T follicular helper cell (primary cell): ENCODE measurements around the gene ATP2A3.
"Not testable (repeated sequence)": the region's sequence is repeated elsewhere in the genome, so short reads cannot be mapped to it uniquely, and the experiment has no call there.

ENCODE experiments used
- DNase-seq: peaks from one replicate; pipeline ENCODE4 v3.0.0-alpha.2; 2020; ENCODE audit warnings: low read depth

Gene ATP2A3

DNA sequence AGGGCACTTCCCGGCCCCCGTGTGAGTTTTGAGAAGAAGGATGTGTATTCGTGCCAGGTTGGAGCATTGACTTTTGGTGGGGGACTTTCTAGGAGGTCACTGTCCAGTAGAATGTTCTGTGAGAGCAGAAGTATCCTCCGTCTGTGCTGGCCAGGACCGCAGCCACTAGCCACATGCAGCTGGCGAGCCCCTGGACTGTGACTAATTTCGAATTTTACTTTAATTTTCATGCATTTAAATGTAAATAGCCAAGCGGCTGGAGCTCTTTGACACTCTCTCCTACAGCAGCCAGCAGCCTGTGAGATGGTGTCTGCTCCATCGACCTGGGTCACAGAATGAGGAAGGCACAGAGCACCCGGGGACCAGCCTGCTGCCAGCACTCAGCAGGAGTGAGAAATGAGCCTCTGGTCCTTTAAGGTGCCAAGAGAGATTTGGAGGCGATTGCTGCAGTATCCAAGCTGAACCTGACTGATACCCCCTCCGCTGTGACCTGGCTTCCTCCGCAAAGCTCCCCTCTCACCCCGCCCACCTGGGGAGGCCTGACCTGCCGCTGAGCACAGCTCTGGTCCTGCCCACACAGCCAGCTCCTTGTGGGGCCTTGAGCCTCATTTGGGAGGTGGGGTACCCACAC, 7.8 kb downstream of the ATP2A3 start:
- no peak for DNase-seq

DNA sequence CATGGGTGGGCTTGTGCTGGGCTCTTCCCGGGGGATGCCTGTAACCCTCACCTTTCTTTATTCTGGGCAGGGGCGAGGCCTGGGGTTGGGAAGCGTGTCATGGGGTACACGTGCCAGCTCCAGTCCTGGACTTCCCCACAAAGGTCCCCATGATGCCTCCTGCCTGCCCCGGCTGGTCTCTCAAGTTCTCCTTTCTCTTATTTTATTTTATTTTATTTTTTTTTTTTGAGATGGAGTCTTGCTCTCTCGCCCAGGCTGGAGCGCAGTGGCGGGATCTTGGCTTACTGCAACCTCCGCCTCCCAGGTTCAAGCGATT, 8.6 kb downstream of the ATP2A3 start:
- DNase-seq, result no peak

DNA sequence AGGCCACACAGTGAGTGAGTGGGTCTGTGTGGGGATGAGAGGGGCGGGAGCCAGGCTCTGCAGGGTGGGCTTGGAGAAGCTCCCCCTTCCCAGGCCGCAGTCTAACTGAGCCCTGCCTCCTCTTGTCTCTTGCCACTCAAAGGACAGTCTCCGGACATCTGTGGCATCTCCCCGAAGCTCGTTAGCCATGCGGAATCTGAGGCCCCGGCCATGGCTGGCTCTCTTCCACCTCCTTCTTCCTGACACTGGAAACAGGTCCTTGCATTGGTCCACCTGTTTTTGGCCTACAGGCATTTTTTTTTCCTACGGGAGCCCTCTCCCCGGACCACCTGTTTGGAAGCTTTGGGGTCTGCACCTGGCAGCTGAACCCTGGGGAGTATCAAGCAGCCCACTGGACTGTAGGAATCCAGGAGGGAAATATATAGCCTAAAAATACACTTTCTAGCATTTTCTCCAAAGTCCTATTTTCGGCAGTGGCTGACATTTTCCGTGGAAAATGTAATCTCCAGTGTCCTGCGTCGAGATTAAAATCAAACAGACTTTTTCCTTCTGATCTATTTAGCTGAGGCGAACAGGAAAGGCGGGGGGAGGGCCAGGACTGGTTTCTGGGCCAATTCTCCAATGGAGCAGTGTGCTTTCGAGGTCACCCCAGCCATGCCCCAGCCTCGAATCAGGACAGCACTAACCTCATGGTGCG, 9.1 kb downstream of the ATP2A3 start:
- no peak for DNase-seq

DNA sequence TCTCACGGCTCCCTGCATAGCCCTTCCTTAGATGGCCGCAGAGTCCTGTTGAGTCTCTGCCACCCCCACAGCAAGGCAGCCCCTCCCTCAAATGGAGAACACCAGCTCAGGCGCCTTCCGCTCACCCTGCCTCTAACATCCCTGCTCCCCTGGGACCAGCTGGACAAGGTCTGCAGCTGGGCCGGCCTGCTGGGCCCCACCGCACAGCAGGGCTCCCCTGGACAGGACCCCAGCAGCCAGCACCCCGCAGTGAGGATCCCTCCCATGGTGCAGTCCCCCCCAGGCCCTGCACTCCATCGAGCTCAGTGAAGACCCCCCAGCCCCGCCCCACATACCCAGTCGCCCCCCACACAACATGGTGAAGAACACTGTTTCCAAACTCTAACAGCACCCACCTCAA, 10.2 kb downstream of the ATP2A3 start:
- DNase-seq, result no peak

DNA sequence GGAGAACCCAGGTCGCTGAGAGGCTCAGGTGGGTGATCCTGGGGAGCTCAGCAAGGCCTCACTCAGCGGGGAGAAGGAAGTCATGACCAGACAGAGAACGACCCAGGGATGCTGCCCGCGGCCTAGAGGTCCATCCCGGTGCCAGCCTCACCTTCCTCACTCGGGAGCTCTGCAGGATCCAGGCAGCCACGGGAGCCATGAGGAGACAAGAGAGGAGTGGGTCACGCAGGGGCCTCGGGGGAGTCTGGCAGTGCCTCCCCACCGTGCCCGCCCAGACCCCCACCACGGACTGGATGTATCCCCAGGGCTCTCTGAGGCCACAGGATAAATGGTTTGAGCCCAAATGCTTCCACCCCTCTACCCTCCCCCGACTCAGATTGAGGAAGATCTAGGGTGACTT, 10.7 kb downstream of the ATP2A3 start:
- no peak for DNase-seq

DNA sequence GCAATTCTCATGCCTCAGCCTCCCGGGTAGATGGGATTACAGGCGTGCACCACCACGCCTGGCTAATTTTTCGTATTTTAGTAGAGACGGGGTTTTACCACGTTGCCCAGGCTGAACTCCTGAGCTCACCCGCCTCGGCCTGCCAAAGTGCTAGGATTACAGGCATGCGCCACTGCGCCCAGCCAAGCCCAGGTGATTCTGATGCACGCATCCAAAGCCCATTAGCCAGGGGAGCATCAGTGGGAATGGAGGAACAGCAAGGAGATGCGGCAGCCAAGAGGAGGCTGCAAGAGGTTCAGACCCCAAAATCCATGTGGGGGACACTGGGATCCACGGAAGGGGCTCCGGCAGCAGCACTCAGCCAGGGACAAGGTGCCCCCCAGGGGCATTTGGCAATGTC, 12.1 kb downstream of the ATP2A3 start:
- no peak for DNase-seq

DNA sequence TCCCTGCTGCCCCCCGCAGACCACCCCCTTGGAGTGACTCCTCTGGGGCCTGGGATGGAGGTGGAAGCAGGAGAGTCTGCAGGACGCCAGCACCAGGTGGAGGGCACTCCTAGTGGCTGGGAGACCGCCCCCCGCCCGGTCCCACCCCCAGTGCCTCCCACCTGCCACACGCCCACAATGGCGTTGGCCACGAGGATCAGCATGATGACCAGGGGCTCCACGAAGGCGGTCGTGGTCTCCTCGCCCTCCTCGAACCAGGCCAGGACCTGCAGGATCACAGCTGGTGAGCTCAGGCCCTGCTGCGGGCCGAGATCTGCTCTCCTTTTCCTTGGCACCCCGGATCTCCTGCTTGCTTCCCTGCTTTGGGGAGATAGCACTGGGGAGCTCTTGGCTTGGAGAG, 12.8 kb downstream of the ATP2A3 start:
- no peak for DNase-seq

DNA sequence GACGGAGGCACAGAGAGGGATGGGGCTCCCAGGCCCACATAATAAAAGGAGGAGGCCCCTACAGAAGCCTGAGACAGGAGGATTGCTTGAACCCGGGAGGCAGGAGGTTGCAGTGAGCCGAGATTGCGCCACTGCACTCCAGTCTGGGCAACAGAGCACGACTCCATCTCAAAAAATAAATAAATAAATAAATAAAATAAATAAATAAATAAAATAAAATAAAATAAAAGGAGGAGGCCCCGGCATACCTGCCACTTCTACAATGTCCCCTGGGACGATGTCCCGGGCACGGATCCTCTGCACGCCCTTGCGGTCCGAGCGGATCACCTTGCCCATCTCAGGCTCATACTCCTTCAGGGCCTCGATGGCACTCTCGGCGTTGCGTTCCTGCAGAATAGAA, 13.2 kb downstream of the ATP2A3 start:
- no peak for DNase-seq

DNA sequence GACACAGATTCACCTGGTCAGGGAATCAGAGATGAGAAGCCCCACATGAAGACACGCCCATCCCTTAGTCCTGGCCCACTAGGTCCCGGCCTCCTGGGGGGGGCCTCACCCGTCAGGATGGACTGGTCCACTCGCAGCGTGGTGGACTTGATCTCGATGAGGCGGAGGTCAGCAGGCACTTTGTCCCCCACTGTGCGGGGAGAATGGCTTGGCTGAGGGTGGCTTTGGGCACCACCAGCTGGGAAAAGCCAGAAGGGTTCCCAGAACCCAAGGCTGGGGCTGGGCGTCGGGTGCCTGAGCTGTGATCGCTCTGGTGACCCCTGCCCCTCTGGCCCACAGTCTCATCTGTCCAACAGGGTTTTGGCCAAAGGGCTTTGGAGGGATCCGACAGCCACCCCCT, 13.7 kb downstream of the ATP2A3 start:
- no peak for DNase-seq

DNA sequence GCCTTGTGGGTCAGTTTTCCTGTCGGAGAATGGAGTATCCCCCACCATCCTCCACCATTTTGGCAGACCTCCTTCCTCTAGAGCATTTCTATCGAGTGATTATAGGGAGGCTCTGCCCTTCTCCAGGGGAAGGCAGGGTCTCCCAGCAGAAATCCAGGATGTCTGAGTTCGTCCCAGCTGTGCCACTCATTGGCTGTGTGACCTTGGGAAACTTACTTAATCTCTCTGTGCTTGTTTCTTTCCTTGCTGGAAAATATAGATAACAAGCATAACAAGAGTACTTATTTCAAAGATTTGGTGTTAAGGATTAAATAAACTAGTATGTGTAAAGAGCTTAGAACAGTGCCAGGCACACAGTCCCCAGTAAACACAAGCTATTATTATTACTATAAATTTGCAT, 14.8 kb downstream of the ATP2A3 start:
- DNase-seq, result no peak

DNA sequence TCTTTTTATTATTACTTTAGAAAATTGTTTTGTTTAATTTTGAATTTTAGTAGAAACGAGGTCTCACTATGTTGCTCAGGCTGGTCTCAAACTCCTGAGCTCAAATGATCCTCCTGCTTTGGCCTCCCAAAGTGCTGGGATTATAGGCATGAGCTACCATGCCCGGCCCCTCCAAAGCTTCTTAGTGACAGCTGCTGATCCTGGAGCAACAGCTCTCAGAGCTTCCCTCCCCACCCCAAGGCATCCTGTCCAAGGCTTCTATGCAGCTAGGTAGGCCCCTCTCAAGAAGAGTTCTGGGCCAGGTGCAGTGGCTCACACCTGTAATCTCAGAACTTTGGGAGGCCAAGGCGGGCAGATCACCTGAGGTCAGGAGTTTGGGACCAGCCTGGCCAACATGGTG, 15.7 kb downstream of the ATP2A3 start:
- not testable (repeated sequence) for DNase-seq

DNA sequence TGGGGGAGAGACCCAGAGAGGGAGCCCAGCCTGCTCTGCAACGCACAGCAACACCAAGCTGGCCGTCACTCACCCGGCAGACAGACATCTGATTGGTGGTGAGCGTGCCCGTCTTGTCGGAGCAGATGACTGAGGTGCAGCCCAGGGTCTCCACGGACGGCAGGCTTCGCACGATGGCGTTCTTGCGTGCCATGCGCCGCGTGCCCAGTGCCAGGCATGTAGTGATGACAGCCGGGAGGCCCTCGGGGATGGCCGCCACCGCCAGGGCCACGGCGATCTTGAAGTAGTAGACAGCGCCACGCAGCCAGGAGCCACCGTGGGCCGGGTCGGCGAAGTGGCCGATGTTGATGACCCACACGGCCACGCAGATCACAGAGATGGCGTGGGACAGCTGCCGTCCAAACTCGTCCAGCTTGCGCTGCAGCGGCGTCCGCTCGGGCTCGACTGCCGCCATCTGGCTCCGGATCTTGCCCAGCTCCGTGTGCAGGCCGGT, 16.9 kb downstream of the ATP2A3 start:
- no peak for DNase-seq

DNA sequence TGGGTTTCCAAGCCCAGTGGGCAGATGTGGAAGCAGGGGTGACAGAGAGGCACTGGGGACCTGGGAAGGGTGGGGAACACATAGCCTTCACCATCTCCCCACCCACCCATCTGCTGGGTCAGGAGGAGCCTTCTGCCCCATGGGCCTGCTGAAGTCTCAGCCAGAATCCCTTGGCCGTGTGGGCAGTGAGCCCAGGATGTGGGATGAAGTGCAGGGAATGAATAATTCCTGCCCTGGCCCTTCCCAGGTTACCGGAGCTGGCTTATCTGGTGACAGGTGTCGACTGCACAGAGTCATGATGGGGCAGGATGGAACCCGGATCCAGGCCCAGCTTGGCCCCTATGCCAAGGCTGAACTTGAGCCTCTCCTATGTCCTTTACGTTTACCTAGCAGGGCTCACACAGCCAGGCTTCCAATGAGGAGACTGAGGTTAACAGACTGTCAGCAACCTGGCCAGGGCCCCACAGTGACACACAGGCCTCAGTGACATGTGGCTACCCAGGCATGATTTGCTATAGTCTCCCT, 17.5 kb downstream of the ATP2A3 start:
- DNase-seq, result no peak

DNA sequence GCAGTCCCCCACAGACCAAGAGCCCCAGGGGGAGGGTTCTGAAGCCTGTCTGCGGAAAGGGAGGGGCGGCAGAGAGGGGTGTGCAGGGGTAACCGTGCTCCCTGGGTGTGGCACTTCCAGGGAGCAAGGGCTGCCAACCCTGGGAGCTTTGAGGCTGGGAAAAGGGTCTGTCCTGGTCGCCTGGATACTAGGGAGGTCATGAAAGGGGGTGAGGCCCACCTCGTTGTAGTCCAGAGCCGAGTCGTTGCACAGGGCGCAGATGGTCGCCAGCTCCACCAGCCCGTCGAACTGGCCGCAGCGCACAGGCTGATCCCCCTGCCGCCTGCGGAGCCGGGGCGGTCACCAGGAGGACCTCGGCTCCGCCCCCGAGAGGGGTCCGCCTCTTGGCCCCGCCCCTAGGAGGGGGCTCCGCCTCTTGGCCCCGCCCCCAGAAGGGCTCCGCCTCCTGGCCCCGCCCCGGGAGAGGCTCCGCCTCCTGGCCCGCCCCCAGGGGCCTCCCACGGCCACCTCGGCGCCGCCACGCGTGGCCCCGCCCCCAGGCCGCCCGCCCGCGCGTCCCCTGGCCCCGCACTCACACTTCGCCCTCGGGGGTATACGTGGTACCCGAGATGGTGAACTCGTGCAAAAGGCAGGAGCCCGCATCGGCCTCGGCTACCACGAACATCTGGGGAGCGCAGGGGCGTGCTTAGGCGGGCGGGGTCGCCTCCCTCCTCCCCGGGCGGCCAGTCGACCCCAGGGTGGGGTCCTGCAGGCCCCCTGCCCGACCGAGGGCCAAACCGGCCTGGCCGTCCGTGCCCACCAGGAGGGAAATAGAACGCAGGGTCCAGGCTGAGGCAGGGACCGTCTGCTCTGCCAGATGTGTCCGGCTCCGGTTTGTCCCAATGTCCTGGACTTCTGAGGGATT, 19.5 kb downstream of the ATP2A3 start:
- peak; percentile 14 for DNase-seq

DNA sequence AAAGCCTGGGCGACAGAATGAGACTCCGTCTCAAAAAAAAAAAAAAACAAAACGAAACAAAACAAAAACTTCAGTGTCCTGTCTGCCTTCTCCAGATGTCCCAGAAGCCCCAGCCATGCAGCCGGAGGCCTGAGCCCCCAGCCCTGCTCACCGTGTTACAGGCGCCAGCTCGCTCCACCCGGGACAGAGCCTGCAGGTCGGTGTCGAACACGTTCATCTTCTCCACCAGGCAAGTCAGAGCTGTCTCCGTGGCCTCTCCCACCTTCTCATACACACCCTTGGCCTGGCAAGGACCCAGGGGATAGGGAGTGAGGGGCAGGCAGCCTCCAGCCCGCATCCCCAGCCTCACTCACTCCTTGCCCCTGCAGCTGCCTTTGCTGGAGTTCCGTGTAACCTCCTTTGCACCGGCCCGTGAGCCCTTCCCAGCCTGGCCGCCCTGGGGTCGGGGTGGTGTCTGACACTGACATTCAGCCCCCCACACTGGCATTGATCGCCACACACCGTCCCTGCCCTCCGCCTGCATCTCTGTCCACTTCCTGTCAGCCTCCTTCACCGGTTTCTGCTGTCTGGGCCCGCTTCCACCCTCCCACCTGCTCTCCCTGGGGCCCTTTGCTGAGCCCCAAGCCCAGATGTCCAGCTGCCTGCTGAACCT, 20.9 kb downstream of the ATP2A3 start:
- no peak for DNase-seq

DNA sequence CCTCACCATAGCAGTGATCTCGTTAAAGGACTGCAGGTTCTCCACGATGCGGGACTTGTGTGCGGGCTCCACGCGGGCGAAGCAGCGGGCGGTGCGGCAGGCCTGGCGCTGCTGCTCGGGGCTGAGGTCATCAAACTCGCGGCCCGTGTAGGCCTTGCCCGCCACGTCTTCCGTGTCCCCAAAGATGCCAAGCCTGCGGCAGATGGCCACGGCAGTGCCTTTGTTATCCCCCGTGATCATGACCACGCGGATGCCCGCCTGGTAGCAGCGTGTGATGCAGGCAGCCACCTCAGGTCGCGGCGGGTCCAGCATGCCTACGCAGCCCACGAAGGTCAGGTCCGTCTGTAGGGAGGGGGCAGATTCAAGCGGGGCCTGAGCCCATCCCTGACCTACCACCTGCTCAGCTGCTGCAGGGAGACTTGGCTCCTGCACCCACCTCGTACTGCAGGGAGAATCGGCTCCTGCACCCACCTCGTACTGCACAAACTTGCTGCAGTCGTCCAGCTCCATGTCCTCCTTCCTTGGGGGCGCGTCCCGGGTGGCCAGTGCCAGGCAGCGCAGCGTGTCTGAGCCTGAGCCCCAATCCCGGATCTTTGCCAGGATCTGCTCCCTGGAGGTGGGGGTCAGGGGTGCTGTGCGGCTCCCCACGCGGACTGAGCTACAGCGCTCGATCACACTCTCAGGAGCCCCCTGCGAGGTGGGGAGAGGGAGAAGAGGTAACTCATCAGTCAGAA, 23.1 kb downstream of the ATP2A3 start:
- DNase-seq, result no peak

DNA sequence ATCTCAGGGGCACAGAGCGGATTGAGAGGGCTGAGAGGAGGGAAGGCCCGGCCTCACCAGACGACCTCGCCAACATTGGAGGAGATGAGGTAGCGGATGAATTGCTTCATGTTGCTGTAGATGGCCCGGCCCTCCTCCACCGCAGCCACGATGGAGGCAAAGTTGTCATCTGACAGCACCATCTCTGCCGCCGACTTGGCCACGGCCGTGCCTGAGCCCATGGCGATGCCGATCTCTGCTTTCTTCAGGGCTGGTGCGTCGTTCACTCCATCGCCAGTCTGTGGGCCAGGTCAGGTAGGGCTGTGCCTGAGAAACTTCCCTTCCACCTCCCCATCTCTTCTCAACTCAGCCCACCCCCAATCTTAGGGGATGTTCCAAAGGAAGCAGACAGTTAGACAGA, 26.9 kb downstream of the ATP2A3 start:
- DNase-seq, result no peak

DNA sequence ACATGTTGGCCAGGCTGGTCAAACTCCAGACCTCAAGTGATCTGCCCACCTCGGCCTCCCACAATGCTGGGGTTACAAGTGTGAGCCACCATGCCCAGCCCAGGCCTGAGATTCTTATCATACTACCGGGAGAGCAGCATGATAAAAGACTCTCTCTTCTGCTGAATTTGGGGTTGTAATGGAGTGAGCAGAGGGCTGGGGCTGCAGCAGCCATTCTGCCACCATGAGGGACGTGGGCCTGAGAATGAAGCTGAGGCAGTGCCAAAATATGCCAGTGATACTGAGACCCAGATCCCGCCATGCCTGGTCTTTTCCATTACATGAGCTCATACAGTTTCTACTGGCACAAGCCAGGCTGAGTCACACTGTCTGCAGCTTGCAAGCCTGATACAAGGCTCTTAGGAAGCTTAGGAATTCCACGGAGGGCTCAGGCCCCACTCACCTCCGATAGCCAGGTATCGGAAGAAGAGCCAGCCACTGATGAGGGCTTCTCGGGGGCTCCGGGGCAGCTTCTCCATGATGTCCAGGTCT, 28.3 kb downstream of the ATP2A3 start:
- DNase-seq, result no peak

DNA sequence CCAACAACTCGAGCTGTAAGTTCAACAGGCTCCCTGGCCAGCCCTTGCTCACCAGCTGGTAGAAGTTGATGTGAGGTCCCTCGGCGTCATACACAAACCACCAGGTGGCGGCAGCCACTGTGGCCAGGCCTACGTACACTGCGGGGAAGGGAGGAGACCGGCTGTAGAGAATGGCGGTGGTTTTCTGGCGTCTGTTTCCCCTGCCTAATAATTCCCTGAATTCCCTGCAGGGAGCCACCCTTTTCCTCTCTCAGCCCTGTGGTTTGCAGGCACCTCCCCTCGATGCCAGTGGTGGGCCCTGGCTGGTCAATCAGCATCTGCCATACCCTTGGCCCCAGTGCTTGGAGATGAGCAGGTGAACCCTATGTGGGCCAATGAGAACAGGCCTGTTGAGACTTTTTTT, 29.1 kb downstream of the ATP2A3 start:
- DNase-seq, result no peak

DNA sequence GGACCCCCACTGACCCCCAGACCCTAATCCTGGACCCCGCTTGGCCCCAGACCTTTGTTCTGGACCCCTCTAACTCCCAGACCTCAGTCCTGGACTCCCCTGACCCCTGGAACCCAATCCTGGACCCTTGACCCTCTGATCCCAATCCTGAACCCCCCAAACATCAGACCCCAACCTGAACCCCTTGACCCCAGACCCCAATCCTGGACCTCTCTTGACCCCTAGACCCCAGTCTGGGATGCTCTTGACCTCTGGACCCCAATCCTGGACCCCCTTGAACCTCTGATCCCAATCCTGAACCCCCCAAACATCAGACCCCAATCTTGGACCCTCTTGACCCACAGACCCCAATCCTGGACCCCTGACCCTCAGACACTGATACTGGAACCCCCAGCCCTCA, 34.5 kb downstream of the ATP2A3 start:
- no peak for DNase-seq

DNA sequence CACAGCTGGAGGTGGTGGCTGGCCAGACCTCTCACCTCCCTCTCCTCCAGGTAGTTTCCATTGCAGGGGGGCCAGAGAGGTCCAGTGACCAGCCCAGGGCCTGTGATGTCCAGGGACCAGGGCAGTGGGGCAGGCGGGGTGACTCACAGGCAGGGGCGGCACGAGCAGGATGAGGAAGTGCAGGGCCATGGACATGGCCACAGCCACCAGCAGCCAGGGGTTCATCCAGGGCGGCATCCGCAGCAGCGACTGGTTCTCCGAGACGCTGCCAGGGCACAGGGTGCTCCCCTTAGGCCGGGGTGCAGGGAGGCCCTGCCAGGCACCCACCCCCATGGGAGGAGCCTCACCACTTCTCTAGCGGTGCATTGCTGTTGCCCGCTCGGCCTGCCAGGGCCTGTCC, 35.1 kb downstream of the ATP2A3 start:
- no peak for DNase-seq
